Stomach (tissue), 9 donors: ENCODE data around the gene B3GAT1. TPM values are rescaled to one million over a fixed set of nuclear protein-coding genes. Genes with fewer than 3 reads are reported as not detected.

Experiments used
- DNase-seq, 2 donors: peaks; one replicate each; pipeline versions ENCODE4 v3.0.0 to v3.0.0-alpha.2; 2013 to 2019
- H3K27ac ChIP-seq, 5 donors: fragments of 200-600 bp in 4 of 5; sonication (generic) in 4 of 5; one replicate each; pipeline ENCODE4 v1.5.1; 2013 to 2019; ENCODE audit warnings: mild to moderate bottlenecking in 1 of 5, moderate library complexity in 1 of 5
- H3K27me3 ChIP-seq, 3 donors: fragments of 200-600 bp; sonication (generic); one replicate each; pipeline ENCODE4 v1.5.1; 2017 to 2019; ENCODE audit warnings: mixed run types in 1 of 3
- H3K36me3 ChIP-seq, 4 donors: fragments of 200-600 bp; sonication (generic); 1 replicate in 3 of 4; 2 replicates in 1 of 4; pipeline ENCODE4 v1.5.1; 2016 to 2019
- H3K4me1 ChIP-seq, 4 donors: fragments of 200-600 bp; sonication (generic); one replicate each; pipeline ENCODE4 v1.5.1; 2016 to 2019
- H3K4me3 ChIP-seq, 4 donors: fragments of 200-600 bp; sonication (generic) in 3 of 4; one replicate each; pipeline ENCODE4 v1.5.1; 2016 to 2019; ENCODE audit warnings: mild to moderate bottlenecking in 1 of 4
- H3K9me3 ChIP-seq, 4 donors: fragments of 200-600 bp; sonication (generic); one replicate each; pipeline ENCODE4 v1.5.1; 2016 to 2019
- EP300 ChIP-seq: sonication (generic); formaldehyde crosslinking; IDR thresholded peaks from one replicate; pipeline ENCODE4 v1.6.1; 2017; ENCODE audit warnings: antibody characterized with exemption
- POLR2A ChIP-seq, 4 donors: fragments of 450-650 bp; IDR thresholded peaks; one replicate each; pipeline ENCODE4 v1.6.1; 2016; ENCODE audit warnings: antibody characterized with exemption in 4 of 4, control low read depth in 2 of 4, mild to moderate bottlenecking in 1 of 4, moderate library complexity in 1 of 4
- POLR2AphosphoS5 ChIP-seq, 3 donors: sonication (generic); formaldehyde crosslinking; IDR thresholded peaks; one replicate each; pipeline ENCODE4 v1.6.1; 2016; ENCODE audit warnings: antibody characterized with exemption in 3 of 3
- WGBS, 5 donors: extraction: QIAGEN DNeasy Blood & Tissue Kit in 3 of 5; methylation state at CpG; one replicate each; pipeline versions ENCODE4 v1.1.5 to v1.1.7; 2013 to 2018; 5-methylcytosine and 5-hydroxymethylcytosine counted together
- intact Hi-C: fragments of 100-400 bp; cut with DNase I; formaldehyde crosslinking; loops from one replicate; pipeline ENCODE4 v1.15.1; 2023; ENCODE audit warnings: low total_unique reads
- polyA plus RNA-seq, 3 donors: library from polyadenylated mRNA; stranded (reverse); fragments of 200-250 nt; gene quantifications; one replicate each; pipeline ENCODE4 v1.2.3, GENCODE V29; 2013
- total RNA-seq, 5 donors: library from RNA; depleted of rRNA; stranded (reverse); fragments of >200 nt; gene quantifications; one replicate each; pipeline versions ENCODE4 v1.1.0 to v1.2.3, GENCODE V29; 2014 to 2016
- TF ChIP-seq, protein P1 (sequence below), 7 experiments: fragments of 450-650 bp in 4 of 7; fragments of 200-600 bp in 3 of 7; sonication (generic) in 3 of 7; IDR thresholded peaks; one replicate each; pipeline ENCODE4 v1.5.1; 2016 to 2019; ENCODE audit warnings: antibody characterized with exemption in 7 of 7, control low read depth in 2 of 7, mild to moderate bottlenecking in 1 of 7
- donor health status: healthy with polysubstance abuse.
- donor health status: Bipolar disorder and iron deficiency.
- donor health status: healthy.

Gene B3GAT1
- total and polyA plus RNA-seq, 8 donors: 5.3 to 34.4 (median 18.7) TPM; not detected in 2

DNA sequence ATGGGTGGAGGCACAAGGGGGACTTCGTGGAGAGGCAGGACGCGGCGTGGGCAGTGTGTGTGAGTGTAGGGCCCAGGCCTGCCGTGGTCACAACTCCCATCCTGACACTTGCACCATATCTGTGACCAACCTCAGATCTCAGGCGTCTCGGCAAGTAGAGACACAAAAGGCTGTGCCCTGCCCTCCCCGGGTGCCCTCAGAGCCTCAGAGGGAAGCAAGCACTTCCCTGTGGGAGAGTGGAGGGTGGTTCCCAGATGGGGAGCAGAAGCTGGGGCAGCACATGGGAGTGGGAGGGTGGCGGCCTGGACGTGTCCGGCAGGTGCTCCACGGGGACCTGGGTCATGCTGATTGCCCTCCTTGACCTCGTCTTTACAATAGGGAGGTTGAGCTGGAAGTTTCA, 20.4 kb downstream of the B3GAT1 start:
- no peaks in the 10 kb centered on the region for H3K4me1 ChIP-seq
- no peaks in the 10 kb centered on the region for H3K9me3 ChIP-seq
- H3K27me3 ChIP-seq: peaks cover 0 to 16% (median 0%) of the 10 kb centered on the region in 3 donors
- no peak overlapping the region for H3K27ac ChIP-seq
- no peaks in the 10 kb centered on the region for H3K36me3 ChIP-seq
- TF ChIP-seq POLR2AphosphoS5 (IDR thresholded peaks at IDR 0.05) (no peak), EP300 (no peak), POLR2A (IDR thresholded peaks at IDR 0.05) (no peak)
- TF ChIP-seq, protein P1, sequence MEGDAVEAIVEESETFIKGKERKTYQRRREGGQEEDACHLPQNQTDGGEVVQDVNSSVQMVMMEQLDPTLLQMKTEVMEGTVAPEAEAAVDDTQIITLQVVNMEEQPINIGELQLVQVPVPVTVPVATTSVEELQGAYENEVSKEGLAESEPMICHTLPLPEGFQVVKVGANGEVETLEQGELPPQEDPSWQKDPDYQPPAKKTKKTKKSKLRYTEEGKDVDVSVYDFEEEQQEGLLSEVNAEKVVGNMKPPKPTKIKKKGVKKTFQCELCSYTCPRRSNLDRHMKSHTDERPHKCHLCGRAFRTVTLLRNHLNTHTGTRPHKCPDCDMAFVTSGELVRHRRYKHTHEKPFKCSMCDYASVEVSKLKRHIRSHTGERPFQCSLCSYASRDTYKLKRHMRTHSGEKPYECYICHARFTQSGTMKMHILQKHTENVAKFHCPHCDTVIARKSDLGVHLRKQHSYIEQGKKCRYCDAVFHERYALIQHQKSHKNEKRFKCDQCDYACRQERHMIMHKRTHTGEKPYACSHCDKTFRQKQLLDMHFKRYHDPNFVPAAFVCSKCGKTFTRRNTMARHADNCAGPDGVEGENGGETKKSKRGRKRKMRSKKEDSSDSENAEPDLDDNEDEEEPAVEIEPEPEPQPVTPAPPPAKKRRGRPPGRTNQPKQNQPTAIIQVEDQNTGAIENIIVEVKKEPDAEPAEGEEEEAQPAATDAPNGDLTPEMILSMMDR (IDR thresholded peaks at IDR 0.05): no peak
- no peak overlapping the region for H3K4me3 ChIP-seq
- intact Hi-C loops: no loop called here
- WGBS, 5 donors: 77 to 85% (median 85%) methylated on average over 13 of the region's 13 CpGs
- DNase-seq: no peak

DNA sequence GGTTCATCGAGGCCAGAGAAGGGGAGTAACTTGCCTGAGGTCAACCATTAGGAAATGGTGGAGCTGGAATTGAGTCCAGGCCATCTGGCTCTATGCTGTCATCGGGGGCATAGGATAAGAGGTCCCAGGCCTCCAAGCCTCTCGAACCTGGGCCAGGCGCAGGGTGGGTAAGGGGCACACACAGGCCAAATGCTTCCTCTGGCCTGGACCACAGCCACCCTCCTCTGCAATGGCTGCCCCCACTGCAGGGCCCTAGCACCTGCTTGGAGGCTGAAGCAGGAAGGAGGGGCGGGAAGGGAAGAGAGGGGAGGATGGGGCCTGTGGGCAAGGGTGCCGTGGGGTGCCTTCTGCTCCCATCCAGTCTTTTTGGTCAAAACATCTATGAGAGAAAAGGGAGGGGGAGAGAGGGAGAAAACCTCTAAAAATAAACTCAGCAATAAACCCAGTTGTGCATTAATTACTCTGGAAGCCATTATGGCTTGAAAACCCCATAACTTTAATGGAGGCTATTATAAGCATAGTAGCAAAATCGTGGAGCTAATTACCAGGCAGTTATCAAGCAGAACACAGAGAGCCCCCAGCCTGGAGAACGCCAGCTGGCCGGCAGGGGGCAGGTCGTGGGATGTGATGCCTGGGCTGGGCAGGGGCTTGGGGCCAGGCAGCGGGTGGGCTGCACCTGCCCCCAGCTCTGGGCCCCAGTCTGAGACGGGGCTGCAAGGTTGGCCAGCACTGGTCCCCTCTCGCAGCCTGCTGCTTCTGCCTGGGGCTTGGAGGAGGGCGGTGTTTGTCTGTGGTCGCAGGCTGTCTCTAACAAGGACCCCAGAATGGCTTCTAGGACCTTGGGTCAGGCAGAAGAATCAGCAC, 21.1 kb downstream of the B3GAT1 start:
- Histone ChIP-seq H3K27me3 (peaks cover 0 to 21% (median 0%) of the 10 kb centered on the region in 3 donors), H3K9me3 (no peaks in the 10 kb centered on the region), H3K36me3 (no peaks in the 10 kb centered on the region), H3K4me1 (peaks cover 0 to 2% (median 0%) of the 10 kb centered on the region in 4 donors), H3K27ac (no peak overlapping the region), H3K4me3 (no peak overlapping the region)
- intact Hi-C loops: no loop called here
- no peak for TF ChIP-seq POLR2AphosphoS5 (IDR thresholded peaks at IDR 0.05)
- TF ChIP-seq EP300: no peak
- no peak for TF ChIP-seq POLR2A (IDR thresholded peaks at IDR 0.05)
- TF ChIP-seq, protein P1 (IDR thresholded peaks at IDR 0.05): no peak
- DNase-seq: no peak
- 73 to 80% (median 78%) methylated on average over 15 of the region's 15 CpGs for WGBS, 5 donors

DNA sequence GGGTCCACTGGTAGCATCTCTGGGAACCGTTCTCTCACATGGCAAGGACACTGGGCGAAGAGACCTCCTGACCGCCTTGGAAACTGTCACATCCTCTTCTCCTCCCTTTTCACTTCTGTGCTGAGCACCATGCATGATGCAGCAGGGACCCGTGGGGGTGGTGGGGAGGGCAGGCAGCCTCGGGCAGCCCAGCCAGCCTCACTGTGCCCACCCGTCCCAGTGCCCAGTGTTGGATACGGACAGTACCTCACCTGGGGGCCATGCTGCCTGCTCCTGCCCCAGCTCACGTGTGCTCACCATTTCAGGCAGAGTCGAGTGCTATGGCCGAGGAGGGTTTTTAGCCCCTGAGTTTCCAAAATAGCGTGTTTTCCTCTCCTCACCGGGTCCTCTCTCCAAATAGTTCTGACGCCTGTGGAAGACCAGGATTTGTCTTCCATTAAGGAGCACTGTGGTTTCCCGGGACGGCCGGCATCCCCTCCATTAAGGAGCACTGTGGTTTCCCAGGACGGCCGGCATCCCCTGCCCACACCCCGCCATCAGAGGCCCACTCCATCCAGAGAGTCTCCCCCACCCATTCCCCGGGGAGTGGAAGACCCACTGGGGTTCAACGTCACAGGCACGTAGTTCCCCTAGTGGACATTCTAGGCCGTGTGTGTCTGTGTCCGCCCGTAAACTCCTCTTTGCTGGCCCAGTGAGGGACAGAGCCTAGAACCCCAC, 22.4 kb downstream of the B3GAT1 start:
- Histone ChIP-seq H3K4me3 (no peak overlapping the region), H3K9me3 (no peaks in the 10 kb centered on the region), H3K36me3 (no peaks in the 10 kb centered on the region), H3K27me3 (peaks cover 0 to 30% (median 0%) of the 10 kb centered on the region in 3 donors), H3K4me1 (peaks cover 0 to 10% (median 0%) of the 10 kb centered on the region in 4 donors), H3K27ac (no peak overlapping the region)
- intact Hi-C loops: no loop called here
- DNase-seq: no peak
- 87 to 92% (median 89%) methylated on average over 18 to 25 of the region's 25 CpGs for WGBS, 5 donors
- TF ChIP-seq POLR2A (IDR thresholded peaks at IDR 0.05): no peak
- no peak for TF ChIP-seq EP300
- no peak for TF ChIP-seq POLR2AphosphoS5 (IDR thresholded peaks at IDR 0.05)
- TF ChIP-seq, protein P1 (IDR thresholded peaks at IDR 0.05): no peak

DNA sequence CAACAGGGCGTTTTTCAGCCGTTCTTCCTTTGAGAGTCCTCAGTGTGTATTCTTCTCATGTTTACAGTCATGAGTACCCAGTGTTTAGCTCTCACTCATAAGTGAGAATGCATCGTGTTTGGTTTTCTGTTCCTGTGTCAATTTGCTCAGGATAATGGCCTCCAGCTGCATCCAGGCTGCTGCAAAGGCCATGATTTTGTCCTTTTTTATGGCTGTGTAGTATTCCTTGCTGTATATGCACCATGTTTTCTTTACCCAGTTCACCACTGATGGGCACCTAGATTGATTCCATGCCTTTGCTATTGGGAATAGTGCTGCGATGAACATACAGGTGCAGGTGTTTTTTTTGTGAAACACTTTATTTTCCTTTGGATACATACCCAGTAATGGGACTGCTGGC, 23.5 kb downstream of the B3GAT1 start:
- no peak overlapping the region for H3K27ac ChIP-seq
- H3K36me3 ChIP-seq: peaks cover 0 to 2% (median 0%) of the 10 kb centered on the region in 4 donors
- H3K27me3 ChIP-seq: peaks cover 0 to 40% (median 0%) of the 10 kb centered on the region in 3 donors
- intact Hi-C loops: no loop called here
- TF ChIP-seq POLR2A (IDR thresholded peaks at IDR 0.05) (no peak), EP300 (no peak), POLR2AphosphoS5 (IDR thresholded peaks at IDR 0.05) (no peak)
- TF ChIP-seq, protein P1 (IDR thresholded peaks at IDR 0.05): no peak
- H3K9me3 ChIP-seq: no peaks in the 10 kb centered on the region
- 78 to 88% (median 84%) methylated on average over 4 of the region's 4 CpGs for WGBS, 5 donors
- no peak for DNase-seq
- H3K4me3 ChIP-seq: no peak overlapping the region
- H3K4me1 ChIP-seq: peaks cover 0 to 10% (median 0%) of the 10 kb centered on the region in 4 donors
